IMR-90 (cell line): ENCODE results near the gene LGALS1. TPM values are rescaled to one million over a fixed set of nuclear protein-coding genes. Genes with fewer than 3 reads are reported as not detected.
A peak's percentile ranks its signal among the peaks of the same experiment; 100 is the strongest.

Experiments
- ATAC-seq: fragments of 200-7000 bp; cut with Tn5 transposase; 2 replicates; pipeline ENCODE4 v1.9.1; 2020; ENCODE audit warnings: low read depth, mild to moderate bottlenecking, moderate library complexity
- BruUV-seq: library from RNA; stranded (reverse); fragments of 400-500 nt; replicated peaks from 2 replicates; lab custom pipeline; 2021; lab: Mats Ljungman, UMichigan
- CTCF ChIA-PET: fragments of 300-600 bp; formaldehyde crosslinking; extraction: SDS; loops from one replicate; lab custom pipeline; 2021; ENCODE audit warnings: antibody characterized with exemption; lab: Yijun Ruan, JAX
- POLR2A ChIA-PET: fragments of 300-600 bp; sonication (Branson Sonifier 250); formaldehyde crosslinking; loops from one replicate; lab custom pipeline; 2022; ENCODE audit warnings: antibody characterized with exemption; ENCODE audit not compliant: unreplicated experiment; lab: Charles Lee
- DNase-seq: peaks from one replicate; pipeline ENCODE4 v3.0.0; 2013
- H2AFZ ChIP-seq: replicated peaks from 2 replicates; pipeline ENCODE3; 2013; ENCODE audit warnings: low read length, mild to moderate bottlenecking; ENCODE audit not compliant: poor library complexity
- H2AK5ac ChIP-seq: 2 replicates; pipeline ENCODE4 v1.6.1; 2013; ENCODE audit warnings: low read depth, low read length, inconsistent platforms
- H2AK9ac ChIP-seq: replicated peaks from 2 replicates; pipeline ENCODE3; 2013; ENCODE audit warnings: mild to moderate bottlenecking, low read depth, low read length, moderate library complexity; ENCODE audit not compliant: poor library complexity
- H2BK120ac ChIP-seq: 2 replicates; pipeline ENCODE4 v1.6.1; 2013; ENCODE audit warnings: low read depth, low read length, inconsistent platforms
- H2BK15ac ChIP-seq: 3 replicates; pipeline ENCODE4 v1.6.1; 2013; ENCODE audit warnings: low read depth, low read length, inconsistent platforms
- H2BK20ac ChIP-seq: 2 replicates; pipeline ENCODE4 v1.6.1; 2013; ENCODE audit warnings: low read depth, mild to moderate bottlenecking, inconsistent platforms, low read length, moderate library complexity
- H2BK5ac ChIP-seq: 2 replicates; pipeline ENCODE4 v1.6.1; 2013; ENCODE audit warnings: mild to moderate bottlenecking, low read depth, low read length, inconsistent platforms; ENCODE audit not compliant: poor library complexity, severe bottlenecking
- H3K14ac ChIP-seq: replicated peaks from 2 replicates; pipeline ENCODE4 v1.6.1; 2013; ENCODE audit warnings: low read depth, low read length, inconsistent platforms
- H3K18ac ChIP-seq: 2 replicates; pipeline ENCODE4 v1.6.1; 2013; ENCODE audit warnings: low read depth, low read length, control low read depth
- H3K23ac ChIP-seq: 2 replicates; pipeline ENCODE4 v1.6.1; 2013; ENCODE audit warnings: low read depth, low read length, inconsistent platforms
- H3K27ac ChIP-seq: 2 replicates; pipeline ENCODE4 v1.5.1; 2013; ENCODE audit warnings: mild to moderate bottlenecking, control low read depth, low read length; ENCODE audit not compliant: insufficient read depth
- H3K27me3 ChIP-seq: 2 replicates; pipeline ENCODE4 v1.6.1; 2013; ENCODE audit warnings: low read length; ENCODE audit not compliant: control insufficient read depth, insufficient read depth
- H3K36me3 ChIP-seq: 2 replicates; pipeline ENCODE4 v1.6.1; 2013; ENCODE audit warnings: low read length, mixed read lengths; ENCODE audit not compliant: control insufficient read depth, insufficient read depth
- H3K4ac ChIP-seq: 2 replicates; pipeline ENCODE4 v1.6.1; 2013; ENCODE audit warnings: low read depth, low read length, inconsistent platforms
- H3K4me1 ChIP-seq: 2 replicates; pipeline ENCODE4 v1.6.1; 2013; ENCODE audit warnings: low read length, mixed read lengths; ENCODE audit not compliant: control insufficient read depth, insufficient read depth
- H3K4me2 ChIP-seq: 2 replicates; pipeline ENCODE4 v1.6.1; 2013; ENCODE audit warnings: low read depth, mild to moderate bottlenecking, control low read depth, low read length, moderate library complexity
- H3K4me3 ChIP-seq: 2 replicates; pipeline ENCODE4 v1.5.1; 2013; ENCODE audit warnings: low read depth, mild to moderate bottlenecking, control low read depth, low read length, moderate library complexity; ENCODE audit not compliant: insufficient read depth
- H3K56ac ChIP-seq: 2 replicates; pipeline ENCODE4 v1.6.1; 2013; ENCODE audit warnings: low read length, inconsistent platforms; ENCODE audit not compliant: insufficient read depth; ENCODE audit errors: extremely low read depth
- H3K79me1 ChIP-seq, 2 experiments: 2 replicates each; pipeline ENCODE4 v1.6.1; 2013; ENCODE audit warnings: low read length in 2 of 2, inconsistent platforms in 1 of 2, low read depth in 1 of 2
- H3K9ac ChIP-seq: 2 replicates; pipeline ENCODE4 v1.6.1; 2013; ENCODE audit warnings: low read depth, low read length, control low read depth
- H3K9me1 ChIP-seq: 2 replicates; pipeline ENCODE4 v1.6.1; 2013; ENCODE audit warnings: low read length, inconsistent platforms; ENCODE audit not compliant: insufficient read depth
- H3K9me3 ChIP-seq: 2 replicates; pipeline ENCODE4 v1.6.1; 2013; ENCODE audit warnings: low read length; ENCODE audit not compliant: control insufficient read depth, insufficient read depth
- H4K20me1 ChIP-seq: 2 replicates; pipeline ENCODE4 v1.6.1; 2013; ENCODE audit warnings: low read length, inconsistent platforms; ENCODE audit not compliant: insufficient read depth
- H4K5ac ChIP-seq: 2 replicates; pipeline ENCODE4 v1.6.1; 2013; ENCODE audit warnings: mild to moderate bottlenecking, low read depth, low read length, control low read depth
- H4K8ac ChIP-seq, 2 experiments: 2 replicates each; pipeline ENCODE4 v1.6.1; 2013; ENCODE audit warnings: low read depth in 2 of 2, low read length in 2 of 2, control low read depth in 1 of 2, inconsistent platforms in 1 of 2
- H4K91ac ChIP-seq: 2 replicates; pipeline ENCODE4 v1.6.1; 2013; ENCODE audit warnings: low read depth, low read length, inconsistent platforms; ENCODE audit not compliant: insufficient read depth
- CHD1 ChIP-seq: IDR thresholded peaks from 2 replicates; pipeline ENCODE4 v1.6.1; 2012; ENCODE audit warnings: low read depth, low read length, improper control_type of control experiment
- CTCF ChIP-seq: conservative IDR thresholded peaks from 2 replicates; pipeline ENCODE4 v1.5.1; 2012; ENCODE audit warnings: mild to moderate bottlenecking, low read depth, low read length, improper control_type of control experiment
- ELK1 ChIP-seq: fragments of 150-350 bp; IDR thresholded peaks from 2 replicates; pipeline ENCODE4 v1.6.1; 2016; ENCODE audit warnings: low read depth, mild to moderate bottlenecking, low read length, moderate library complexity, borderline replicate concordance
- RAD21 ChIP-seq: IDR thresholded peaks from 2 replicates; pipeline ENCODE4 v1.6.1; 2012; ENCODE audit warnings: low read length, improper control_type of control experiment
- SMC3 ChIP-seq: fragments of 150-350 bp; IDR thresholded peaks from 2 replicates; pipeline ENCODE4 v1.6.1; 2016; ENCODE audit warnings: low read depth, mild to moderate bottlenecking, antibody characterized with exemption, low read length, moderate library complexity
- WGBS, 2 experiments: methylation state at CpG; one replicate each; pipeline versions ENCODE4 v1.1.5 to v1.1.7; 2013; ENCODE audit warnings: missing lambda C conversion rate in 2 of 2; ENCODE audit not compliant: insufficient read length in 1 of 2; ENCODE audit errors: extremely low coverage in 2 of 2; 5-methylcytosine and 5-hydroxymethylcytosine counted together
- dilution Hi-C: fragments of 300-500 bp; cut with HindIII; formaldehyde crosslinking; loops from one replicate; pipeline ENCODE4 v1.14.3; 2018; ENCODE audit warnings: low sequenced_read_pairs; ENCODE audit not compliant: unreplicated experiment
- in situ Hi-C: fragments of 300-500 bp; cut with MboI; formaldehyde crosslinking; loops from 3 replicates; pipeline ENCODE4 v1.14.3; 2019; ENCODE audit warnings: low sequenced_read_pairs, inconsistent platforms, mixed read lengths
- intact Hi-C: fragments of 100-400 bp; cut with micrococcal nuclease; formaldehyde crosslinking; loops from 2 replicates; pipeline ENCODE4 v1.10.0; 2022
- polyA plus RNA-seq, 3 experiments: library from polyadenylated mRNA; depleted of rRNA; stranded (reverse); fragments of >200 nt; gene quantifications; 2 replicates each; pipeline ENCODE4 v1.2.3, GENCODE V29; 2012; ENCODE audit warnings: low replicate concordance in 1 of 3
- total RNA-seq: library from RNA; depleted of rRNA; stranded (reverse); fragments of >200 nt; gene quantifications from 2 replicates; pipeline ENCODE4 v1.2.3, GENCODE V29; 2012

Gene LGALS1
- total and polyA plus RNA-seq, 2 of the 4 experiments (the other 2 are of a cell fraction), result 11,896 to 15,383 TPM

- Histone ChIP-seq H4K5ac (peak overlapping the region; percentile 91), H2AFZ (peak overlapping the region; percentile 52), H3K9ac (no peak overlapping the region), H3K79me1 (peaks cover 0 to 36% of the 10 kb centered on the region in 2 experiments; a peak in 2 of 4 replicates), H3K4me1 (peaks cover 37% of the 10 kb centered on the region), H3K4me3 (no peak overlapping the region), H3K4ac (peak overlapping the region; percentile 96), H2BK15ac (peak overlapping the region; percentile 59; the same call in 1 of the 3 replicates), H2BK120ac (peak overlapping the region; percentile 83), H3K4me2 (no peak overlapping the region), H4K8ac (peak overlapping the region; percentile 84 to 99), H3K23ac (no peak overlapping the region), H3K27ac (peak overlapping the region; percentile 97), H2BK5ac (peak overlapping the region; percentile 89), H3K27me3 (no peaks in the 10 kb centered on the region), H3K56ac (no peak overlapping the region), H3K36me3 (peaks cover 30% of the 10 kb centered on the region; the same call in 1 of the 2 replicates), H4K91ac (peak overlapping the region; percentile 75), H3K18ac (peak overlapping the region; percentile 81; the same call in 1 of the 2 replicates), H2AK5ac (peak overlapping the region; percentile 84), H3K14ac (peak overlapping the region; percentile 79; the same call in 1 of the 2 replicates), H2BK20ac (peak overlapping the region; percentile 79; the same call in 1 of the 2 replicates), H2AK9ac (peak overlapping the region; percentile 97), H4K20me1 (no peaks in the 10 kb centered on the region), H3K9me3 (no peaks in the 10 kb centered on the region), H3K9me1 (peaks cover 19% of the 10 kb centered on the region)
- dilution Hi-C loops, result no loop called here
- DNase-seq, result no peak
- ChIA-PET POLR2A (no interaction called here), CTCF (interaction anchor here (0.5 to 3.0 kb wide), 5 partner anchors 11 to 62 kb away, joined by 3 to 12 read pairs (median 4); no protein-coding TSS in a partner anchor)
- TF ChIP-seq CTCF (no peak), SMC3 (no peak), ELK1 (no peak), CHD1 (no peak), RAD21 (no peak)
- in situ Hi-C loops, result no loop called here
- ATAC-seq, result no peak
- 100% methylated on average over 1 of the region's 14 CpGs; no CpG with 5 or more reads in 1 of the 2 experiments for whole genome bisulfite sequencing, 2 experiments
- TSS peak; percentile 73 for BruUV-seq
- intact Hi-C loops, result no loop called here
These were observed 43.0 kb upstream of the LGALS1 start for GRCh38 chr22:37632174-37633088.
